ENCODE measurements around the gene ANAPC10. TPM values are rescaled to one million over a fixed set of nuclear protein-coding genes. Genes with fewer than 3 reads are reported as not detected.

Gene ANAPC10
- polyA plus RNA-seq, 2 of the 4 experiments (the other 2 are of a cell fraction), result 16.4 to 33.8 TPM

- H3K4me2 ChIP-seq, result no peak overlapping the region
Measured at GRCh38 chr4:145058256-145058655, 39.7 kb downstream of the ANAPC10 start.

DNA sequence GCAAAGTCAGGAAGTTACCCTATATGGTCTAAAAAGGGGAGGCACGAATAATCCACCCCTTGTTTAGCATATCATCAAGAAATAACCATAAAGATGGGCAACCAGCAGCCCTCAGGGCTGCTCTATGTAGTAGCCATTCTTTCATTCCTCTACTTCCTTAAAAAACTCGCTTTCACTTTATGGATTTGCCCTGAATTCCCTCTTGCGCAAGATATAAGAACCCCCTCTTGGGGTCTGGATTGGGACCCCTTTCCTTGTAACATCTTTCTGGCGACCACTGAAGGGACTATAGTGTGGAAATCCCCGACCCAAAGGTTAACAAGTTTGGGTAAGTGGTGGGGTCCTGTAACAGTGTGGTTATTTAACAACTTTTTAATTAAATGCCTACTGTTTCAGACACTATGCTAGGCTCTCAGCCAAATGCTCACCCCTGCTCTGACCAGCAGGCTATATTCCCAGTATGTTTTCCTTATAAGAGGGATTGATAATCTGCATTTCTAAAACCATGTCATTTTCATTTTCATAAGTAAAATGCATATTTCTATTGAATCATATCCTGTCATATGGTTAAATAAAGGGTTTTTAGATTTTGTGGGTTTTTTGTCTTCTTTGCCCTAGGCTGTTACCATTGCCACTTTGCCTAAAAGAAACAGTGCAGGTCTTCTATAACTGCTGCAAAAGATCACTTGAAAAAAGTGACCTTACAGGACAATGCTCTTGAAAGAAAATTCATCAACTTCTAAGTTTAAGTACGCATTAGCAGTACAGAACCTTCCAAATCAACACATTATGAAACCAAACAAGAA lies 41.5 kb downstream of the ANAPC10 start:
- no peak for DNase-seq (ENCODE audit: low read depth in 1 of 2, low spot score in 1 of 2)
- ChIA-PET POLR2A (no interaction called here), CTCF (no interaction called here)
- FAIRE-seq, result no peak
- no peak for ATAC-seq
- 94% methylated on average over 6 of the region's 6 CpGs for WGBS (ENCODE audit: missing lambda C conversion rate)
- H3K9me3 ChIP-seq, result no peaks in the 10 kb centered on the region
- no peak overlapping the region for H3K4me2 ChIP-seq
- no peaks in the 10 kb centered on the region for H3K4me1 ChIP-seq
- H3K4me3 ChIP-seq, result no peak overlapping the region
- H3K27ac ChIP-seq, result no peak overlapping the region
- no peak for TF ChIP-seq USF2 (IDR thresholded peaks at IDR 0.05)
- 0 out of 4 replicates have a peak, but pooled peaks of 1 of the 2 experiments have one; percentile 10 for TF ChIP-seq CEBPB (IDR thresholded peaks at IDR 0.05)

More at GRCh38 chr4:145058256-145058655, 39.7 kb downstream of the ANAPC10 start:
- Histone ChIP-seq H3K4me1 (no peaks in the 10 kb centered on the region), H3K4me3 (no peak overlapping the region), H3K27ac (no peak overlapping the region), H3K9me3 (no peaks in the 10 kb centered on the region)
- ATAC-seq, result no peak
- FAIRE-seq, result no peak
- DNase-seq (ENCODE audit: low read depth in 1 of 2, low spot score in 1 of 2), result no peak
- TF ChIP-seq KDM1A (IDR thresholded peaks at IDR 0.05; ENCODE audit: low read depth) (no peak), RARB (CRISPR knock-in tag; IDR thresholded peaks at IDR 0.05) (no peak), SREBF2 (IDR thresholded peaks at IDR 0.05) (no peak), HOXB13 (CRISPR knock-in tag; IDR thresholded peaks at IDR 0.05; ENCODE audit: low read depth) (no peak), CHD4 (IDR thresholded peaks at IDR 0.05; ENCODE audit: borderline replicate concordance) (no peak)
- TF ChIP-seq, protein P1, sequence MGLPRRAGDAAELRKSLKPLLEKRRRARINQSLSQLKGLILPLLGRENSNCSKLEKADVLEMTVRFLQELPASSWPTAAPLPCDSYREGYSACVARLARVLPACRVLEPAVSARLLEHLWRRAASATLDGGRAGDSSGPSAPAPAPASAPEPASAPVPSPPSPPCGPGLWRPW (IDR thresholded peaks at IDR 0.05), result no peak
- ChIA-PET POLR2A (no interaction called here), CTCF (no interaction called here)

DNA sequence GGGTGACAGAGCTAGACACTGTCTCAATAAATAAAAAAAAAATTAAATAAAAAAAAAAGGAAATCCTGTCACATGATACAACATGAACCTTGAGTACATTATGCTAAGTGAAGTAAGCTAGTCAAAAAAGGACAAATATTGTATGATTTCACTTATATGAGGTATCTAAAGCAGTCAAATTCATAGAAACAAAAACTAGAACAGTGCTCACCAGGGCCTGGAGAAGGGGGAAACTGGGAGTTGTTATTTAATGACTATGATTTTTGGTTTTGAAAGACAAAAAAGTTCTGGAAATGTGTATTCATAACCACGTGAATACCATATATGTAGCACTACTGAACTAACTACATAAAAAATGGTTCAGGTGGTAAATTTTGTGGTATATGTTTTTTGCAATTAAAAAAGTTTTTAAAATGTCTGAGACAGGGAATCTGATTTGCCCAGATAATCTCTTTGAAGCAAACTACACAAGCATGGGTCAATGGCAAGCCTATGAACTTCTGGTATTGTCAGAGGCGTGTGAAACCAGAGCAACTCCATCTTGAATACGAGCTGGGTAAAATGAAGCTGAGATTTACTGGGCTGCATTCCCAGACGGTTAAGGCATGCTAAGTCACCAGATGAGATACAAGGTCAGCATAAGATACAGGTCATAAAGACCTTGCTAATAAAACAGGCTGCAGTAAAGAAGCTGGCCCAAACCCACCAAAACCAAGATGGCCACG lies 42.3 kb downstream of the ANAPC10 start:
- no peak overlapping the region for H3K27ac ChIP-seq
- H3K4me1 ChIP-seq, result no peaks in the 10 kb centered on the region
- ChIA-PET CTCF (interaction anchor here (0.6 to 0.7 kb wide), 2 partner anchors 10 to 698 kb away, joined by 3 to 6 read pairs; no protein-coding TSS in a partner anchor), POLR2A (no interaction called here)
- FAIRE-seq, result no peak
- H3K9me3 ChIP-seq, result no peaks in the 10 kb centered on the region
- WGBS (ENCODE audit: missing lambda C conversion rate), result 95% methylated on average over 5 of the region's 5 CpGs
- H3K4me3 ChIP-seq, result no peak overlapping the region
- H3K4me2 ChIP-seq, result no peak overlapping the region
- DNase-seq (ENCODE audit: low read depth in 1 of 2, low spot score in 1 of 2), result no peak
- no peak for TF ChIP-seq EHMT2 (IDR thresholded peaks at IDR 0.05; ENCODE audit: low read depth)
- TF ChIP-seq BHLHE40 (IDR thresholded peaks at IDR 0.05; ENCODE audit: low read depth, low read length), result no peak
- no peak for ATAC-seq

DNA sequence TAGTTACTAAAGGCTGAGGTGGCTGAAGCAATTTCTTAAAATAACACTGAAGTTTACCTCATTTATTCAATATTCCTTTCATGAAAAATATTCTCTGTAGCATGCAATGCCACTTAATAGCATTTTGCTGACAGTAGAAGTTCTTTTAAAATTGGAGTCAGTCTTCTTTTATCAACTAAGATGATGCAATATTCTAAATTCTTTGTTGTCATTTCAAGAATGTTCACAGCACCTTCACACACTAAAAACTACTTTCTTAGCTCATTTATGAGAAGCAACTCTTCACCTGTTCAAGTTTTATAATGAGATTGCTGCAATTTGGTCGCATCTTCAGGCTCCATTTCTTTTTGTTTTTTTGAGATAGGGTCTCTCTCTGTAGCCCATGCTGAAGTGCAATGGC lies 48.8 kb downstream of the ANAPC10 start:
- Histone ChIP-seq H3K4me1 (no peaks in the 10 kb centered on the region), H3K27ac (no peak overlapping the region), H3K9me3 (no peaks in the 10 kb centered on the region), H3K4me2 (no peak overlapping the region), H3K4me3 (no peak overlapping the region)
- ChIA-PET CTCF (interaction anchor here (0.9 to 1.5 kb wide), 2 partner anchors 13 to 24 kb away, joined by 3 read pairs; no protein-coding TSS in a partner anchor), POLR2A (no interaction called here)
- WGBS (ENCODE audit: missing lambda C conversion rate), result 88% methylated on average over 1 of the region's 1 CpG
- no peak for FAIRE-seq
- no peak for DNase-seq (ENCODE audit: low read depth in 1 of 2, low spot score in 1 of 2)
- no peak for TF ChIP-seq HDAC2 (IDR thresholded peaks at IDR 0.05)
- no peak for TF ChIP-seq MYC (IDR thresholded peaks at IDR 0.05; ENCODE audit: borderline replicate concordance, low read length)
- no peak for TF ChIP-seq RNF2 (IDR thresholded peaks at IDR 0.05; ENCODE audit: borderline replicate concordance, low read depth)
- no peak for TF ChIP-seq ELK1 (IDR thresholded peaks at IDR 0.05; ENCODE audit: low read depth, low read length)
- ATAC-seq, result no peak
